ENCODE results near the gene MYBPC2. TPM values are rescaled to one million over a fixed set of nuclear protein-coding genes. Genes with fewer than 3 reads are reported as not detected.
A peak's percentile ranks its signal among the peaks of the same experiment; 100 is the strongest.

Gene MYBPC2
- total RNA-seq, 1 donor from 2014 or later: 0.61 TPM

DNA sequence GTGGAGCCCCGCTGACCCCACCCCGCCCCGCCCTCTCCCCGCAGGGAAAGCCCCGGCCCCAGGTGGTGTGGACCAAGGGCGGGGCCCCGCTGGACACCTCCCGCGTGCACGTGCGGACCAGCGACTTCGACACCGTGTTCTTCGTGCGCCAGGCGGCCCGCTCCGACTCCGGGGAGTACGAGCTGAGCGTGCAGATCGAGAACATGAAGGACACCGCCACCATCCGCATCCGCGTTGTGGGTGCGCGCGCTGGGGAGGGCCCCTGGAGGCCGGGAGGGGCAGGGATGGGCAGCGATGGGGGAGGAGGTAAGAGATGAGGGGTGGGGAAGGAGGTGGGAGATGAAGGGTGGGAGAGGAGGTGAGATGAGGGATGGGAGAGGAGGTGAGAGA lies 26.4 kb downstream of the MYBPC2 start:
- Mint-ChIP-seq H3K9me3 (ENCODE audit: unreplicated experiment) (peaks cover 17% of the 10 kb centered on the region), H3K4me1 (ENCODE audit: low read depth, unreplicated experiment) (no peaks in the 10 kb centered on the region), H3K27me3 (ENCODE audit: unreplicated experiment) (peaks cover 11% of the 10 kb centered on the region), H3K36me3 (ENCODE audit: unreplicated experiment) (peaks cover 8% of the 10 kb centered on the region), H3K4me3 (ENCODE audit: unreplicated experiment) (no peak overlapping the region), H3K27ac (ENCODE audit: unreplicated experiment) (no peak overlapping the region)
- DNase-seq: no peak
- TF ChIP-seq, protein P1, sequence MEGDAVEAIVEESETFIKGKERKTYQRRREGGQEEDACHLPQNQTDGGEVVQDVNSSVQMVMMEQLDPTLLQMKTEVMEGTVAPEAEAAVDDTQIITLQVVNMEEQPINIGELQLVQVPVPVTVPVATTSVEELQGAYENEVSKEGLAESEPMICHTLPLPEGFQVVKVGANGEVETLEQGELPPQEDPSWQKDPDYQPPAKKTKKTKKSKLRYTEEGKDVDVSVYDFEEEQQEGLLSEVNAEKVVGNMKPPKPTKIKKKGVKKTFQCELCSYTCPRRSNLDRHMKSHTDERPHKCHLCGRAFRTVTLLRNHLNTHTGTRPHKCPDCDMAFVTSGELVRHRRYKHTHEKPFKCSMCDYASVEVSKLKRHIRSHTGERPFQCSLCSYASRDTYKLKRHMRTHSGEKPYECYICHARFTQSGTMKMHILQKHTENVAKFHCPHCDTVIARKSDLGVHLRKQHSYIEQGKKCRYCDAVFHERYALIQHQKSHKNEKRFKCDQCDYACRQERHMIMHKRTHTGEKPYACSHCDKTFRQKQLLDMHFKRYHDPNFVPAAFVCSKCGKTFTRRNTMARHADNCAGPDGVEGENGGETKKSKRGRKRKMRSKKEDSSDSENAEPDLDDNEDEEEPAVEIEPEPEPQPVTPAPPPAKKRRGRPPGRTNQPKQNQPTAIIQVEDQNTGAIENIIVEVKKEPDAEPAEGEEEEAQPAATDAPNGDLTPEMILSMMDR (IDR thresholded peaks at IDR 0.05; ENCODE audit: partially characterized antibody, unreplicated experiment): no peak

DNA sequence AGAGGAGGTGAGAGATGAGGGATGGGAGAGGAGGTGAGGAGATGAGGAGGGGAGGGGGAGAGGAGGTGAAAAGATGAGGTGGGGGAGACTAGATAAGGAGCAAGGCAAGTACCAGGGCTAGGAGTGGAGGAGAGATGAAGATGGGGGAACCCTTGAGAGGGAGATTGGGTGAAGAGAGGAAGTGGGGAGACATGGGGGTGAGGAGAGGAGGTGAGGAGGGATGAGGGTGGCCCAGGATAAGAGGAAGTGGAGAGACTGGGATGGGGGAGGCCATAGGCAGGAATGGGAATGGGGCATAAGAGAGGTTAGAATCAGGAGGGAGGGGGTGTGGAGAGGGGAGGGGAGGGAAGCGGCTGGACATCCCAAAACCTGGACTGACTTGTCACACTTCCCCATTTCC lies 26.9 kb downstream of the MYBPC2 start:
- Mint-ChIP-seq H3K36me3 (ENCODE audit: unreplicated experiment) (peaks cover 8% of the 10 kb centered on the region), H3K27me3 (ENCODE audit: unreplicated experiment) (peaks cover 11% of the 10 kb centered on the region), H3K9me3 (ENCODE audit: unreplicated experiment) (peaks cover 17% of the 10 kb centered on the region), H3K4me1 (ENCODE audit: low read depth, unreplicated experiment) (no peaks in the 10 kb centered on the region), H3K27ac (ENCODE audit: unreplicated experiment) (no peak overlapping the region), H3K4me3 (ENCODE audit: unreplicated experiment) (no peak overlapping the region)
- TF ChIP-seq, protein P1 (IDR thresholded peaks at IDR 0.05; ENCODE audit: partially characterized antibody, unreplicated experiment): no peak
- no peak for DNase-seq

DNA sequence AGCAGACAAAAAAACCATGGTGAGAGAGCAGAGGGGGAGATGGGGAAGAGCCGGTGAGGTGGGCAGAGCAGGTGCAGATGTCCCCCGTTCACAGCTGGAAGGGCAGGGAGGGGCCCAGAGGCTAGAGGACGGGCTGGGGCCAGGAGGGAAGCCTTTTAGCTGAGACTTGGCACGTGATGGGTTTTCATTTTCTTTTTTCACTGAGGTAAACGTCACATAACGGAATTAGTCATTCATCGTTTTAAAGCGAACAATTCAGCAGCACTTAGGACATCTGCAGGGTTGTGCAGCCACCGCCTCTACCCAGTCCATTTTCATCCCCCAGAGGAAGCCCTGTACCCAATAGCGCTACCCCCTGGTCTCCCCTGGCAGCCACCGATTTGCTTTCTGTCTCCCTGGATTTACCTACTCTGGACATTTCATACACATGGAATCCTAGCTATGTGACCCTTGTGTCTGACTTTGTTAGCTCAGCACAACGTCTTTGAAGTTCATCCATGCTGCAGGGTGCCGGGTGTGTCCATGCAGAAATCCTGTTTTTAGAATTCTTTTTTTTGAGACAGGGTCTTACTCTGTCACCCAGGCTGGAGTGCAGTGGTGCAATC lies 27.6 kb downstream of the MYBPC2 start:
- H3K4me3 Mint-ChIP-seq (ENCODE audit: unreplicated experiment): no peak overlapping the region
- H3K9me3 Mint-ChIP-seq (ENCODE audit: unreplicated experiment): peaks cover 16% of the 10 kb centered on the region
- no peak for DNase-seq
- no peaks in the 10 kb centered on the region for H3K4me1 Mint-ChIP-seq (ENCODE audit: low read depth, unreplicated experiment)
- H3K27me3 Mint-ChIP-seq (ENCODE audit: unreplicated experiment): peaks cover 11% of the 10 kb centered on the region
- H3K27ac Mint-ChIP-seq (ENCODE audit: unreplicated experiment): no peak overlapping the region
- TF ChIP-seq, protein P1 (IDR thresholded peaks at IDR 0.05; ENCODE audit: partially characterized antibody, unreplicated experiment): no peak
- H3K36me3 Mint-ChIP-seq (ENCODE audit: unreplicated experiment): peaks cover 8% of the 10 kb centered on the region

DNA sequence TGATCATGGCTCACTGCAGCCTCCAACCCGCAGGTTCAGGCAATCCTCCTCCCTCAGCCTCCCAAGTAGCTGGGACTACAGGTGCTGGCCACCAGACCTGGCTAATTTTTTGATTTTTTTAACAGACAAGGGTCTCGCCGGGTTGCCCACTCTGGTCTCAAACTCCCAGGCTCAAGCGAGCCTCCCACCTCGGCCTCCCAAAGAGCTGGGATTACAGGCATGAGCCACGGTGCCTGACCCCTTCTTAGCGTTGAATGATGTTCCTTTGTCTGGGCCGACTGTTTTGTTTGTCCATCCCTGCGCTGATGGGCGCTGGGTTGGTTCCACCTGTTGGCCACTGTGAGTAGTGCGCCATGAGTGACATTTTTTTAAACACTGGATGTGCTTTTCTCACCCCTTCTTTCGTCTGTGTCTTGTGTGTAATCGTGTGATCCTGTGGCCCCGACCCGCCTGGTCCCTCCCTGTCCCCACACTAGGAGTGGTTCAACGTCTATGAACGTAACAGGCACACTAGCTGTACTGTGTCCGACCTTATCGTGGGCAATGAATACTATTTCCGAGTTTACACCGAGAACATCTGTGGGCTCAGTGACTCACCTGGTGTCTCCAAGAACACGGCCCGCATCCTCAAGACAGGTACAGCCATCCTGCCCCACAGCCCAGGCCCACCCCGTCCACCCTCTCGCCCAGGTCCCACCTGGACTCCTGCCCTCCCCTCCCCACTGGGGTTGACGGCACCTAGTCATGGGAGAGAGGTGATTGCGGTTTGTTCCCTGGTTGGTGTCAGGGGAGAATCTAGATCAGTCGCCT lies 28.6 kb downstream of the MYBPC2 start:
- Mint-ChIP-seq H3K27ac (ENCODE audit: unreplicated experiment) (peak overlapping the region; percentile 52), H3K4me1 (ENCODE audit: low read depth, unreplicated experiment) (no peaks in the 10 kb centered on the region), H3K36me3 (ENCODE audit: unreplicated experiment) (peaks cover under 1% of the 10 kb centered on the region), H3K27me3 (ENCODE audit: unreplicated experiment) (peaks cover 6% of the 10 kb centered on the region), H3K9me3 (ENCODE audit: unreplicated experiment) (peaks cover 8% of the 10 kb centered on the region), H3K4me3 (ENCODE audit: unreplicated experiment) (no peak overlapping the region)
- TF ChIP-seq, protein P1 (IDR thresholded peaks at IDR 0.05; ENCODE audit: partially characterized antibody, unreplicated experiment): peak; percentile 85
- DNase-seq: peak; percentile 76

DNA sequence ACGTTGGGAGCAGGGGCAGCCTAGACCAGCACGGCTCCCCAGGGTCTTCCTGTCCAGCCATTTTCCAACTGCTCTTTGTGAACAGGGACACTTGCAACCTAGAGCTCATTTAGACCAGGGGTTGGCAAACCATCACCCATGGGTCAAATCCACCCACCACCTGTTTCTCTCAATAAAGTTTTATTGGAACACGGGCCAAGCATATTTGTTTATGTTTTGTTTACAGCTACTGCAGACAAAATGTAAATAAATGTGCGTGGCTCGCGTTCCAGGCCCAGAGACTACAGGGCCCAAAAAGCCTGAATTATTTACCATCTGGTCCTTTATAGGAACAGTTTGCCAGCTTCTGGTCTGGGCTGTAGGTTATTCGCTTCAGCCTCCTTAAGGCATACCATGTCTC lies 30.3 kb downstream of the MYBPC2 start:
- Mint-ChIP-seq H3K27me3 (ENCODE audit: unreplicated experiment) (peaks cover 3% of the 10 kb centered on the region), H3K4me1 (ENCODE audit: low read depth, unreplicated experiment) (no peaks in the 10 kb centered on the region), H3K9me3 (ENCODE audit: unreplicated experiment) (peaks cover 7% of the 10 kb centered on the region), H3K27ac (ENCODE audit: unreplicated experiment) (no peak overlapping the region), H3K36me3 (ENCODE audit: unreplicated experiment) (no peaks in the 10 kb centered on the region), H3K4me3 (ENCODE audit: unreplicated experiment) (no peak overlapping the region)
- no peak for DNase-seq
- TF ChIP-seq, protein P1 (IDR thresholded peaks at IDR 0.05; ENCODE audit: partially characterized antibody, unreplicated experiment): no peak
